ENCODE results near the gene MAML2. TPM values are rescaled to one million over a fixed set of nuclear protein-coding genes. Genes with fewer than 3 reads are reported as not detected.

MAML2 gene
- total RNA-seq, 5 donors from 2014 or later (not counting 1 experiment from before 2014, with no cell fraction given): 30.4 to 66.7 (median 35.1) TPM

DNA sequence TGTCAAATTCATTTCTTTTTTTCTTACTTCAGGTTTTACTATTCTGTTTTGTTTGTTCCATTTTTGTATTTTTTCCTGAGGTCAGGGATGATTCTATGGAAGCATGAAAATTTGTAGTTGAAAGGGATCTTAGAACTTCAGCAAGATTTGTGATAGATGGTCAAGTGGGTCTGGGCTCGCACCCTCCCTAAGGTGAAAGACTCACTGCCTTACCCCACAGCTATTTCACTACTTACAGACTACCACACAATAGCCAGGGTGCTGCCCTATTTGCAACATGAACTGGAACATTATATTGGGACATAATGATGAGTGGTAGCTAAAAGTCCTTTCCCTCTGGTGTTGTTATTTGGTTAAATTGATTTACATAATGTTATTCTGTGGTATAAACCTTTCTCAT lies 62.6 kb downstream of the MAML2 start:
- peaks cover 80 to 88% (median 83%) of the 10 kb centered on the region in 3 donors for H3K4me1 Mint-ChIP-seq
- H3K9me3 Mint-ChIP-seq: no peaks in the 10 kb centered on the region
- H3K4me3 Mint-ChIP-seq: peak overlapping the region in 2 of 3 donors; percentile 18 to 19

DNA sequence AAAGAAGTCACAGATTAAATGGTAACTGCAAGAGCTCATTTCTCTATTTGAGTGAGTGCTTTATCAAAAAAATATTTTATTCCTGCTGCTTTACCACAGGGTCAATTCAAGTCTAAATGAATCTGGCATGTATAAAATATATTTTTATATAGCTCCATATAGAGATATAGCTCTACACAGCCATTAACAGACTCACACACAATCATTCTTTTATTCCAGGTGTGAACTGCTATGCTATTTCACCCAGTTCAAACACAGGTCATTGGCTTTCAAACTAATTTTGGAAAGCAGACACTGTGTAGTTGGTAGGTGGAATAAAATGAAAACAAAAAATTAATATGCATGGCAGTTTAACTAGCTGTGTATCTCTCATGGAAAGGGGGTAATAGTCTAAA lies 63.1 kb downstream of the MAML2 start:
- Mint-ChIP-seq H3K4me1 (peaks cover 75 to 82% (median 78%) of the 10 kb centered on the region in 3 donors), H3K36me3 (peaks cover 18% of the 10 kb centered on the region), H3K27ac (peak overlapping the region in 1 of 2 donors; percentile 66), H3K27me3 (no peaks in the 10 kb centered on the region), H3K9me3 (no peaks in the 10 kb centered on the region), H3K4me3 (peak overlapping the region in 1 of 3 donors; percentile 19)
- POLR2A ChIA-PET: interaction anchor here (0.6 to 1.2 kb wide), 2 partner anchors 14 to 24 kb away, joined by 3 to 15 read pairs; no protein-coding TSS in a partner anchor
- Histone ChIP-seq H3K27me3 (replicated peaks in 1 of 2; ENCODE audit: control insufficient read depth in 2 of 2, extremely low read depth in 1 of 2, insufficient read depth in 2 of 2, low read length in 1 of 2) (no peaks in the 10 kb centered on the region), H3K36me3 (ENCODE audit: control insufficient read depth in 2 of 2, extremely low read depth in 1 of 2, insufficient read depth in 1 of 2, low read length in 1 of 2) (peaks cover 10 to 12% of the 10 kb centered on the region in 2 donors), H3K9me3 (no peaks in the 10 kb centered on the region), H3K4me1 (ENCODE audit: control insufficient read depth in 1 of 2, extremely low read depth in 1 of 2, insufficient read depth in 2 of 2, low read length in 2 of 2) (peaks cover 6 to 37% of the 10 kb centered on the region in 2 experiments), H3K27ac (ENCODE audit: low read length) (no peak overlapping the region), H3K4me3 (ENCODE audit: control insufficient read depth in 1 of 2, extremely low read depth in 1 of 2, low read length in 1 of 2) (no peak overlapping the region)
- CTCF ChIA-PET: interaction anchor here (1.9 to 2.3 kb wide), 3 partner anchors 14 to 64 kb away, joined by 5 to 12 read pairs (median 9); partner anchors contain the start of gene MAML2 (in 2 of the 2)
- no peak for ATAC-seq (replicated peaks in 1 of 4)
- DNase-seq: no peak

More for the DNA sequence above, 62.6 kb downstream of the MAML2 start:
- Mint-ChIP-seq H3K36me3 (peaks cover 22% of the 10 kb centered on the region), H3K27ac (peak overlapping the region; percentile 81 to 87), H3K27me3 (no peaks in the 10 kb centered on the region)
- Histone ChIP-seq H3K27ac (ENCODE audit: low read length) (no peak overlapping the region), H3K4me3 (ENCODE audit: control insufficient read depth in 1 of 2, extremely low read depth in 1 of 2, low read length in 1 of 2) (no peak overlapping the region), H3K27me3 (replicated peaks in 1 of 2; ENCODE audit: control insufficient read depth in 2 of 2, extremely low read depth in 1 of 2, insufficient read depth in 2 of 2, low read length in 1 of 2) (no peaks in the 10 kb centered on the region), H3K9me3 (no peaks in the 10 kb centered on the region), H3K4me1 (ENCODE audit: control insufficient read depth in 1 of 2, extremely low read depth in 1 of 2, insufficient read depth in 2 of 2, low read length in 2 of 2) (peaks cover 6 to 37% of the 10 kb centered on the region in 2 experiments), H3K36me3 (ENCODE audit: control insufficient read depth in 2 of 2, extremely low read depth in 1 of 2, insufficient read depth in 1 of 2, low read length in 1 of 2) (peaks cover 8 to 10% of the 10 kb centered on the region in 2 donors)
- CTCF ChIA-PET: interaction anchor here (0.6 to 2.3 kb wide), 4 partner anchors 15 to 63 kb away, joined by 3 to 12 read pairs (median 7); partner anchors contain the start of gene MAML2 (in 2 of the 2)
- ATAC-seq (replicated peaks in 1 of 4) (no peak), DNase-seq (no peak)
- POLR2A ChIA-PET: interaction anchor here (0.6 to 1.2 kb wide), 3 partner anchors 14 to 175 kb away, joined by 3 read pairs; no protein-coding TSS in a partner anchor
- no CpG with 5 or more reads among the region's 1 CpG for WGBS (ENCODE audit: insufficient coverage)

DNA sequence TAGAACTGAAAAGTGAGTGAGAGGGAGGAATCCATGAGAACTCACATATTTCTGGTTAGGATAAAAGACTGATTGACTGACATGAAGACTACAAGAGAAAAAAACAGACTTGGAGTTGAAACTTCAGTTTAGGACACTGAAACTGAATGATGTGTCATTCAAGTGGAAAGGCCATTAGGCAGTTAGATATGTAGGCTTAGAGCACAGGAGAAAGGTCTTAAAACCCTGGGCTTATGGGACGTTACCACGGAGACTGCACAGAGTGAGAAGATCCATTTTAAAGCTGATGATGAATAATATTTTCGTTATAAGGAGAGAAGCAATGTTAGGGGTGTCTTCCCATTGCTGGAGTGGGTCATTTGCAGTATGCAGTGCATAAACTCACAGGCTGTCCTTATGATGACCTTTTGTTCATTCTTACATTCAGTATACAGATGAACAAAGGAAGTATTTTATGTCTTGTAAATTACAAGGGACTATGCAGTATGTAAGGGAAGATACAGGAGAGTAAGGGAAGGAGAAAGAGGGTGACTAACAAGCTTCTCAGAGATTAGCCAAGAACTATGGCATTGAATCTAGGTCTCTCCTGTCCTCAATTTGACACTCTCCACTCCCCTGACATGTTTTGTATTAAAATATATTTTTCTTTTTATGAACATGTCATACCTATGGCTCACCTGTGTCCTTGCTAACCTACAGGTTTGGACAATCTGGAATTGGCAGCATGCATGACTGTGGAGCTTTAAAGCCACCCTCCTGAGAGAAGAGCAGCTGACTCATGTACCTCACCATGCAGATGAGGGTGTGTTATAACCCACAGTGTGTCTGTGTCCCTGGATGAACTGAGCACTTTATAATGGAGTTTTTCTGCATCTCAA lies 63.7 kb downstream of the MAML2 start:
- peaks cover 70 to 76% (median 71%) of the 10 kb centered on the region in 3 donors for H3K4me1 Mint-ChIP-seq
- Histone ChIP-seq H3K27me3 (replicated peaks in 1 of 2; ENCODE audit: control insufficient read depth in 2 of 2, extremely low read depth in 1 of 2, insufficient read depth in 2 of 2, low read length in 1 of 2) (no peaks in the 10 kb centered on the region), H3K4me3 (ENCODE audit: control insufficient read depth in 1 of 2, extremely low read depth in 1 of 2, low read length in 1 of 2) (no peak overlapping the region), H3K9me3 (no peaks in the 10 kb centered on the region), H3K4me1 (ENCODE audit: control insufficient read depth in 1 of 2, extremely low read depth in 1 of 2, insufficient read depth in 2 of 2, low read length in 2 of 2) (peaks cover 6 to 31% of the 10 kb centered on the region in 2 experiments), H3K36me3 (ENCODE audit: control insufficient read depth in 2 of 2, extremely low read depth in 1 of 2, insufficient read depth in 1 of 2, low read length in 1 of 2) (peaks cover 10 to 12% of the 10 kb centered on the region in 2 donors), H3K27ac (ENCODE audit: low read length) (no peak overlapping the region)
- ChIA-PET CTCF (interaction anchor here (0.5 to 2.3 kb wide), 4 partner anchors 13 to 64 kb away, joined by 4 to 12 read pairs (median 7); partner anchors contain the start of gene MAML2 (in 2 of the 2)), POLR2A (interaction anchor here (0.6 to 1.2 kb wide), 5 partner anchors 13 to 308 kb away, joined by 3 to 15 read pairs (median 3); no protein-coding TSS in a partner anchor)
- ATAC-seq (replicated peaks in 1 of 4): peak; percentile 38 to 82 (median 73)
- H3K27ac Mint-ChIP-seq: peak overlapping the region; percentile 62 to 66
- no peaks in the 10 kb centered on the region for H3K27me3 Mint-ChIP-seq
- H3K36me3 Mint-ChIP-seq: peaks cover 18% of the 10 kb centered on the region
- no peak for DNase-seq
- WGBS (ENCODE audit: insufficient coverage): 71% methylated on average over 1 of the region's 3 CpGs
- peak overlapping the region in 1 of 3 donors; percentile 40 for H3K4me3 Mint-ChIP-seq
- no peaks in the 10 kb centered on the region for H3K9me3 Mint-ChIP-seq

DNA sequence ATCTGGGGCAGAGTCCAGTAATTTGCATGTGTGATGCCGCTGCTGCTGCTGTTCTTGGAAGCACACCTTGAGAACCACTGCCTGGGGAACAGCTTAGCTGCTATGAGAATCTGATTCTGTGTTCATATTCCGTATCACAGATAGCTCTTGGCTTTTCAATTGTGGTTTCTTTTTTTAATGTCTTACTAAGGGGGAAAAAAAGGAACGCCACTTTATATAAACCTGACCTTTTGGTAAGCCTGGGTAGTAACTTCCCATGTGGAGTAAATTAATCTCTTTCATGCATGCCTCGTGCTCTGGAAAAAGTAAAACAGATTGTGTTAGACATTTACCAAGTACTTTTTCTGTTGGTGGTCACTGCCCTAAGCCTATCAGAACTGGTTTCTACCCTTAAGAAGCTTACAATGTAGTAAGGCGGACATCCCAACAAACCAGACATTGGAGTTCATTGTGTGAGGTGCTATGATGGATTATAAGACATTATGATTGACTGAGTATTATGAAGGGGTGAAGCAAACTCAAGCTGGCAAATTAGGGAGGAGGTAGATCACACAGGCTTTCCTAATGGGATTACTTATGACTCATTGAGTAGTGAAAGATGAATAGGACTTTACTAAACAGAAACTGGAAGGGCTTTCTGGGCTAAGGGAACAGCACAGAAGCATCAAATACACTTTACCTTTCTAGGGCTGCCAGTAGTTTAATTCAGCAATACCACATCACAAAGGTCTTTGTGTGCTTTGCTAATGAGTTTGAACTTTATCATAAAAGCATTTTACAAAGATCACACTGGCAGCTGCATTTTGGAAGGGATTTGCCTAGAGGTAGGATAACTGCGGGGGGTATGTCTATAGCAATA lies 64.7 kb downstream of the MAML2 start:
- peaks cover 12% of the 10 kb centered on the region for H3K36me3 Mint-ChIP-seq
- H3K27ac Mint-ChIP-seq: peak overlapping the region; percentile 62 to 66
- ATAC-seq (replicated peaks in 1 of 4) (peak in 3 of 4 experiments; percentile 27 to 73 (median 47)), DNase-seq (no peak)
- peak overlapping the region in 1 of 3 donors; percentile 40 for H3K4me3 Mint-ChIP-seq
- Histone ChIP-seq H3K9me3 (no peaks in the 10 kb centered on the region), H3K4me3 (ENCODE audit: control insufficient read depth in 1 of 2, extremely low read depth in 1 of 2, low read length in 1 of 2) (no peak overlapping the region), H3K36me3 (ENCODE audit: control insufficient read depth in 2 of 2, extremely low read depth in 1 of 2, insufficient read depth in 1 of 2, low read length in 1 of 2) (peaks cover 10 to 12% of the 10 kb centered on the region in 2 donors), H3K4me1 (ENCODE audit: control insufficient read depth in 1 of 2, extremely low read depth in 1 of 2, insufficient read depth in 2 of 2, low read length in 2 of 2) (peaks cover 6 to 26% of the 10 kb centered on the region in 2 experiments), H3K27me3 (replicated peaks in 1 of 2; ENCODE audit: control insufficient read depth in 2 of 2, extremely low read depth in 1 of 2, insufficient read depth in 2 of 2, low read length in 1 of 2) (no peaks in the 10 kb centered on the region), H3K27ac (ENCODE audit: low read length) (no peak overlapping the region)
- no peaks in the 10 kb centered on the region for H3K9me3 Mint-ChIP-seq
- CTCF ChIA-PET: interaction anchor here (0.6 to 2.1 kb wide), 2 partner anchors 27 to 64 kb away, joined by 4 to 12 read pairs; partner anchors contain the start of gene MAML2 (in 1 of the 2)
- no peaks in the 10 kb centered on the region for H3K27me3 Mint-ChIP-seq
- POLR2A ChIA-PET: interaction anchor here (0.6 to 1.0 kb wide), 3 partner anchors 22 to 307 kb away, joined by 3 read pairs; no protein-coding TSS in a partner anchor
- 80% methylated on average over 2 of the region's 6 CpGs for WGBS (ENCODE audit: insufficient coverage)
- H3K4me1 Mint-ChIP-seq: peaks cover 66 to 70% (median 67%) of the 10 kb centered on the region in 3 donors

DNA sequence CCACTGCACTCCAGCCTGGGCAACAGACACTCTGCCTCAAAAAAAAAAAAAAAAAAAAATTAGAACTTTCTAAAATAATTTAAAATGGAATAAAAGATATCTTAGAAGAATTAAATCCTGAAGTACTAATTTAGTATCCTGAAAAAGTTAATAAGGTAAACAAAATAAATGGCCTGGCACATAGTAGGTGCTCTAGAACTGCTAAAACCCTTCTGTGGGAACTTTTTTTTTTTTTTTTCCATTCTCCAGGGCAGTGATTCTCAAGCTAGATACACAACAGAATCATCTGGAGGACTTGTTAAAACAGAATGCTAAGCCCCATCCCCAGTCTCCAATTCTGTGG lies 65.3 kb downstream of the MAML2 start:
- H3K27me3 Mint-ChIP-seq: no peaks in the 10 kb centered on the region
- peaks cover 66 to 70% (median 68%) of the 10 kb centered on the region in 3 donors for H3K4me1 Mint-ChIP-seq
- H3K27ac Mint-ChIP-seq: peak overlapping the region in 1 of 2 donors; percentile 4
- Histone ChIP-seq H3K9me3 (no peaks in the 10 kb centered on the region), H3K27ac (ENCODE audit: low read length) (no peak overlapping the region), H3K4me3 (ENCODE audit: control insufficient read depth in 1 of 2, extremely low read depth in 1 of 2, low read length in 1 of 2) (no peak overlapping the region), H3K4me1 (ENCODE audit: control insufficient read depth in 1 of 2, extremely low read depth in 1 of 2, insufficient read depth in 2 of 2, low read length in 2 of 2) (peaks cover 6 to 25% of the 10 kb centered on the region in 2 experiments), H3K36me3 (ENCODE audit: control insufficient read depth in 2 of 2, extremely low read depth in 1 of 2, insufficient read depth in 1 of 2, low read length in 1 of 2) (peaks cover 10 to 12% of the 10 kb centered on the region in 2 donors), H3K27me3 (replicated peaks in 1 of 2; ENCODE audit: control insufficient read depth in 2 of 2, extremely low read depth in 1 of 2, insufficient read depth in 2 of 2, low read length in 1 of 2) (no peaks in the 10 kb centered on the region)
- no peak for DNase-seq
- ATAC-seq (replicated peaks in 1 of 4): no peak
- ChIA-PET CTCF (interaction anchor here (0.6 to 0.7 kb wide), 2 partner anchors 27 to 111 kb away, joined by 3 to 4 read pairs; no protein-coding TSS in a partner anchor), POLR2A (no interaction called here)
- no peak overlapping the region for H3K4me3 Mint-ChIP-seq
- H3K9me3 Mint-ChIP-seq: no peaks in the 10 kb centered on the region
- peaks cover 15% of the 10 kb centered on the region for H3K36me3 Mint-ChIP-seq
